MV-4-11 (cell line): ENCODE data around the gene EHMT1.

Source experiments
- DNase-seq: peaks from one replicate; lab custom pipeline; 2025; lab: John Stamatoyannopoulos, UW

The EHMT1 gene

GRCh38 chr9:137741330-137741729 lies 122.5 kb downstream of the EHMT1 start:
- DNase-seq: no peak

DNA sequence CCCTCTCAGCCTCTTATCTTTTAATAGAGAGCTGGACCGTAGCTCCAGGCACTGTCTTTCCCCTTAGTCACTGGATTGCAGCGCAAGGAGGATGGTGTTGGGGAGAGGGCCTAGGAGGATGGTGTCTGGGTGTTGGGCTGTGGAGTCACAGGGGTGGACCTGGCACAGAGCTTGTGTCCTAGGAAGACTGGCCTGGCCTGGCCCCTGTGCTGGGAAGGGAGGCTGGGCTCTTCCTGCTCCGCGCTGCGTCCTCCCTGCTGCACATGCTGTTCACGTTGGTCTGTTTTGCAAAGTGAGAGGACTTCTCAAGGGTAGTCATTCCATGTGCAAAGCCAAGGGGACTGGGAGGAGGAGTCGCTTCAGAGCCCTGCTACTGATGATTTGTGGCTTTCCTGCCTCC lies 123.9 kb downstream of the EHMT1 start:
- DNase-seq: no peak

DNA sequence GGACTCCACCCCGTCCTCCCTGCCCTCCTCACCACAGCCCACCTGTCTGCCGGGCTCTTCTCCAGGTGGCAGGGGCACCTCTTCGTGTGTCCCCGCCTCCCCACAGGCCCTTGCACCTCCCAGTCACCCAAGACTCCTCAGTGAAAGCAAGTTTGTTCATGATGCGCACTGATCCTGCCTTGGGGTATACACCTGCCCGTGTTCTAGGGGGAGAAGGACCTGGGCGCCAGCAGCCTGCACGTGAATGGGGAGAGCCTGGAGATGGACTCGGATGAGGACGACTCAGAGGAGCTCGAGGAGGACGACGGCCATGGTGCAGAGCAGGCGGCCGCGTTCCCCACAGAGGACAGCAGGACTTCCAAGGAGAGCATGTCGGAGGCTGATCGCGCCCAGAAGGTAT lies 124.9 kb downstream of the EHMT1 start:
- no peak for DNase-seq

DNA sequence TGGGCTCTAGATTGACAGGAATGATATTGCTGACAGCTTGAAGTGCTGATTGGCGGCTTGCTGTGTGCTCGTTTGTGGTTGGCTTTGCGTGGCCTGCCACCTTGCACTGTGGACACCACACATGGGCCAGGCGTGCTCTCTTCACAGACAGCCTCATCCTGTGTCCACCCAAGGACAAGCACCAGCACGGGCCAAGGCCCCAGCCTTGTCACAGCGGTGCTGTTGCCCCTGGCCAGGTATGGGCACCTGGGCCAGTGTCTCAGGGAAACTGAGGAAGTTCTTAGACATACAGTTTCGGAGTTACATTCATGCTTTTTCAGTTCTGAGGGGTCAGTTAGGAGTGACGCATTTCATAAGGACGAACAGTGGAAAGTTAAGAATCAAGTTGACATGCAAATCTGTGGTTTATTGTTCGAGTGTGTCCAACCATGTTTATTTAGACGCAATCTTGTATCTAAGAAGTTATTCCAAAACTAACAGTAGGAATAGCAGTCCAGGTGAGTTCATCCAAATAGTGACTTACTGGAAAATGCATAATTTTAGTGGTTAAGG lies 125.9 kb downstream of the EHMT1 start:
- no peak for DNase-seq

DNA sequence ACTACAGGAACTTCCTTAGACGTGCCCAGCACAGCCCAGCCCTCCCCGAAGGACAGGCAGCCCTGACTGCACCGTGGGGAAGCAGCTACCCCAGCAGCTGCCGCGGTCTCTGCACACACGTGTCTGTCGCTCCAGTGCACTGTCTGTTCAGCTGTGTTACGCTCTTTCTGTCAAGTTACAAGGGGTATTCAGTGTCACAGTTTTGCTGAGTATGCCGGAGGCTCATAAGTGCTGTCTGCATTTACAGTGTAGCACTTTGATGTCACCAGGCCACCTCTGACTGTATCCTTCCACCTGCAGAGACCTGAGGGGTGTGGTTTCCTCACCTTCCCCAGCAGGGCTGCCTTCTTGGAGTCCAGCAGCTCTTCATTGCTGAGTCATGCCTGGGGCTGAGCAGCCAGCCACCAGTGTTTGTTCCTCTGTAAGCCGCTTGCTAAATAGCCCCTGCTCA lies 126.8 kb downstream of the EHMT1 start:
- peak; percentile 64 for DNase-seq

- no peak for DNase-seq
Measured at GRCh38 chr9:137748311-137748710, 129.5 kb downstream of the EHMT1 start.

GRCh38 chr9:137748741-137749140 lies 129.9 kb downstream of the EHMT1 start:
- DNase-seq: no peak

- DNase-seq: peak; percentile 20
Measured at GRCh38 chr9:137749511-137749910, 130.7 kb downstream of the EHMT1 start.

- DNase-seq: no peak
Measured at GRCh38 chr9:137750007-137750406, 131.2 kb downstream of the EHMT1 start.

DNA sequence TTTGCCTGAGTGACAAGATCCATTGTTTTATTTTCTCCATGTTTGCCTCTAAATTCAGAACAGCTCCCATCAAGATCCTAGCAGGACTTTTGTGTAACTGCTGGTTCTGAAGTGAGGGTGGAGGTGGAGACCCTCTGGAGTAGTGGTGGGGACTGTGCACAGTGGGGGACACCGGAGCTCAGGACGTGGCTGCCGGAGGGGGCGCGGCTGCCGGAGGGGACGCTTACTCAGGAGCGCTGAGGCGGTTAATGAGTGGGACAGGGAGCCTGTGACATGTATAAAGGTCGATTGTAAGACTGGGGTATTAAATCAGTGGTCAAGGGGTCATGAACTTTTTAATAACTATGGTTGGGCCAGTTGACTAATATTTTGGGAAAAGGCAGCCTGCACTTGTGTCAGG lies 131.8 kb downstream of the EHMT1 start:
- no peak for DNase-seq

- DNase-seq: no peak
Measured at GRCh38 chr9:137751616-137752015, 132.8 kb downstream of the EHMT1 start.

DNA sequence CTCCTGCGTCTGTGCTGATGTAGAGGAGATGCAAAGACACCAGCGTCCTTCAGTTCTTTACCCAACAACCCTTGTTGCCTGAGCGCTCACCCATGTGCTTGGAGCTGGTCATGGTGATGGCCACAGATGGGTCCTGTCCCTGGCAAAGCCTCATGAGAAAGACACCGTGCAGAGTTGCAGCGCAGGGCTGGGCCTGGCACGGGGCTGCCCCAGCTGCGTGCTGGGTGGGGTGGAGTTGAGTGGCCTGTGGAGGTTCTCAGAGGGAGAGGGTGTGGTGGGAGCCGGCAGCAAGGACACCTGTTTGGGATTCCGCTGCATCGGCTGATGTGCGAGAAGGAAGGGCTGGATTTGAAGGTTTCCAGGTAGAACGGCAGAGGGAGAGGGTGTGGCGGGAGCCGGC lies 133.6 kb downstream of the EHMT1 start:
- DNase-seq: no peak

GRCh38 chr9:137753192-137753765 lies 134.5 kb downstream of the EHMT1 start:
- no peak for DNase-seq

DNA sequence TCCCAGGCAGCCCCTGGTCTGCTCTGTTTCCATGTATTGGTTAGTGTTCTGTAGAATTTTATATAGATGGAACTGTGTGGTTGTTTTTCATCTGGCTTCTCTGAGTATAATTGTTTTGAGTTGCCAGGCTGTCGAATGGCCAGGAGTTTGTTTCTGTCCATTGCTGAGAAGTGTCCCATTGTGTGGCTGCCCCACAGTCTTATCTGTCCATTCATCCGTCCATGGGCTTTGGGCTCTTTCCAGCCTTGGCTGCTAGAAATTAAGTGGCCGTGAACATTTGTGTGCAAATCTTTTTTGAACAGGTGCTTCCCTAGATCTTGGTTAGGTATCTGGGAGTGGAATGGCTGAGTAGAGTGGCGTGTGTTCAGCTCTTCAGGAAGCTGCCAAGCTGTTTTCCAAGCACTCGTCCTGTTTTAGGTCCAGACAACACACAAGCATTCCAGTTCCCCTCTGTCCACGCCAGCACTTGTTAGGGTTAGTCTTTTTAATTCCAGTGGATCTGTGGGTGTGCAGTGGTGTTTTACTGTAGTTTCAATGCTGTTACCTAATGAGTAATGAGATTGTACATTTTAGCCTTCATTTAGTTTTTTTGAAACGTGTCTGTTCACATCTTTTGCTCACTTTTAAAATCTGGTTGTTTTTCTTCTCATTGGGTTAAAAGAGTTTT lies 136.6 kb downstream of the EHMT1 start:
- no peak for DNase-seq

- no peak for DNase-seq
Measured at GRCh38 chr9:137756045-137756744, 137.4 kb downstream of the EHMT1 start.

GRCh38 chr9:137757139-137757538 lies 138.3 kb downstream of the EHMT1 start:
- no peak for DNase-seq

GRCh38 chr9:137757613-137758029 lies 138.8 kb downstream of the EHMT1 start:
- peak; percentile 60 for DNase-seq

GRCh38 chr9:137758067-137758466 lies 139.3 kb downstream of the EHMT1 start:
- DNase-seq: no peak

DNA sequence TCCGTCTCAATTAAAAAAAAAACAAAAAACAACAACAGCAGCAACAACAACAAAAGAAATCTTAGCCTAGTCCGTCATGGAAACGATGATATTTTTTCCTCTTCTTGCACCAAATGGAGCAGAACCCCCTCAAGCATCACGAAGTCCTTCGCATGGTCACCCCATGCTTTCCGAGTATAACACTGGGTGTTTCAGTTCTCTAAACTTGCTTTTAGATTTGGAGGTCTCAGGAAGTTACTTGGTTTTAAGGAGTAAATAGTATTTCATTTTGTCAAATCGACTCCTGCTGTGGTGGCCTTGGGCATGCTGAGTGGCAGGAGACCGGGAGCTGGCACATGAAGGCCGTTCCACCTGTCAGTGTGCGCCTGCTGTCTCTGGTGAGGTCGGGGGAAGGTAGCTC lies 140.3 kb downstream of the EHMT1 start:
- DNase-seq: no peak

GRCh38 chr9:137759649-137760321 lies 141.0 kb downstream of the EHMT1 start:
- no peak for DNase-seq

- no peak for DNase-seq
Measured at GRCh38 chr9:137760426-137760825, 141.6 kb downstream of the EHMT1 start.

GRCh38 chr9:137761032-137761431 lies 142.2 kb downstream of the EHMT1 start:
- no peak for DNase-seq

GRCh38 chr9:137761793-137762192 lies 143.0 kb downstream of the EHMT1 start:
- no peak for DNase-seq
